Measurements from ENCODE around the gene EPHB2.

The EPHB2 gene

DNA sequence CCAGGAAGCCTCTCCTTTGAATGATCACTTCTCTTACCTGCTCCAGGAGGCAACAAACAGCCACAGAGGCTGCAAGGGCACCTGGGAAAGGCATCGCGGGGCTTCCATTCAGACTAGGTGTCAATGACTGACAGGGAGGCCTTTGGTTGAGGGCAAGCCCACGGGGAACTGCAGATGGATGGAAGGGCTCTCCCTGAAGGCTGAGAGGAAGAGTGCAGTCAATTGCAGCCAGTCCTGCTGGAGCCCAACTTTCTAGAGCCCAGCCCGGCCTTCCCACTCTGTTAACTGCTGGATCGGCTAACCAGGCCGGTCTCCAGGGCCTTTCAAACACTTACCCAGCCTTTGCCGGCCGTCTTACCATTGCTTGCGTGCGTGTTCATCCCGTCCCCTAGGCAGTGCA lies 172.8 kb downstream of the EPHB2 start:
- Mint-ChIP-seq H3K9me3 (no peaks in the 10 kb centered on the region), H3K27me3 (peaks cover 5% of the 10 kb centered on the region), H3K27ac (no peak overlapping the region), H3K4me1 (peaks cover 9% of the 10 kb centered on the region), H3K36me3 (ENCODE audit: low read depth) (no peaks in the 10 kb centered on the region), H3K4me3 (no peak overlapping the region)
- DNase-seq (no peak), ATAC-seq (no peak)

DNA sequence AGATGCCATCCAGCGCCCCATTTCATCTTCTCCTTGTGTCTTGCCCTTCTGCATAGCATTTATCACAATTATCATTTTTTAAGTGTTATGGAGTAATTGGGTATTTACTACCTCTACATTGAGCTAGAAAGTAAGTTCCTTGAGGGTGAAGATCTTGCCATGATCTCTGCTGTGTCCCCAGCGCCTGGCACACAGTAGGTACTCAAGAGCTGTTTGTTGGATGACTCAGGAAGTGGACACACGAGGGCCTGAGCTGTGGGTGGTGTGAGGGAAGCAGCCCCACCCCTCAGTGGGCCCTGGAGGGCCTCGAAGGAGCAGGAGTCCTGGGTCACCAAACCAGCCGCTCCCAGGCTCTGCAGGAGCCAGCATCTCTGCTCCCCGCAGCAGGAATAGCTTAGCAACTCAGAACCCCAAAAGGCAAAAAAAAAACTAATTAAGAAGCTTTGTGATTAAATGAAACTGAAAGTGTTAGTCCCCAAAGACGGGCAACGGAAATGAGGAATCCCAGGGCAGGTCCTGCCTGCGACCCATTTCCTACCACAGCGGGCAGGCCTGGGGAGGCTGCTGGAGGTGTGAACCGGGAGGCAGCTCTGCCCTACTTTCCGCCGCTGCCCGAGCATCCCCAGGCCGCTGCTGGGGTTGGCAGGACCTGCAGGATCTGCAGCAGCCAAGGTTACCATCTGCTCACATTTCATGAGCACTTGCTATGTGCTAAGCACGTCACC lies 174.3 kb downstream of the EPHB2 start:
- H3K36me3 Mint-ChIP-seq (ENCODE audit: low read depth) = no peaks in the 10 kb centered on the region
- H3K4me3 Mint-ChIP-seq = no peak overlapping the region
- H3K27ac Mint-ChIP-seq = no peak overlapping the region
- H3K4me1 Mint-ChIP-seq = peaks cover 9% of the 10 kb centered on the region
- peaks cover 16% of the 10 kb centered on the region for H3K27me3 Mint-ChIP-seq
- DNase-seq (peak; percentile 16), ATAC-seq (peak; percentile 47)
- no peaks in the 10 kb centered on the region for H3K9me3 Mint-ChIP-seq

DNA sequence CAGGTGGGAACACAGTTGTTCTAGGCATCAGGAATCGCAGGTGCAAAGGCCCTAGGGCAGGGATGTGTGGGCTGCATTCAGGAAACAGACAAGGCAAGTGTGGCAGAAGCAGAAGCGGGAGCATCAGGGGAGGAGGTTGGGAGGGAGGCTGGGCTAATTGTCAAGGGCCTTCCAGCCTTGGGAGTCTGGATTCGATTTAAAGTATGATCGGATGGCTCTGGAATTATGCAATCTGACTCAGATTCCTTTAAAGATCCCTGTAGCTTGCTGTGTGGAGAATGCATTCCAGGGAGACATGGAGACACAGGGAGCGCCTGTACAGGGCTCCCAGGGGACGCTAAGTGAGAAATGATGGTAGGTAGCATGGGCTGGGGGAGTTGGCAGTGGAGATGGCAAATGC lies 175.6 kb downstream of the EPHB2 start:
- Mint-ChIP-seq H3K4me3 (no peak overlapping the region), H3K4me1 (peaks cover 9% of the 10 kb centered on the region), H3K27me3 (peaks cover 17% of the 10 kb centered on the region), H3K27ac (no peak overlapping the region), H3K9me3 (no peaks in the 10 kb centered on the region), H3K36me3 (ENCODE audit: low read depth) (no peaks in the 10 kb centered on the region)
- DNase-seq (no peak), ATAC-seq (no peak)

DNA sequence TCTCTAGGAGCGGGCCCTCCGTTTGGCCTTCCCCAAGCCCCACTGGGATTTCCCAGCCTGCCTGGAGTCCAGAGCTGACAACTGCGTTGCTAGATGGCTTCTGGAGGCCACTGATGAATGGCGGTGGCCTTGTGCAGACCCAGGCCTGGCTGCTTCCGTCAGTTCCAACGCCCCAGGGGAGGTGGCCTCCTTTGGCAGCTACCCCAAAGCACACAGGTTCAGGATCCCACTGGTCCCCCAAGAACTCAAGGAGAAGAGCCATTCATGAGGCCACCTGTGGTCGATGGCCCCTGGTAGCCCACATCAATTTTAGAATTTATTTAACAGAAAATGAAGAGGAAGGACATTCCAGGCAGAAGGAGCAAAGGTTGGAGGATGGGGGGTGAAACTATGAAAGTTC lies 176.9 kb downstream of the EPHB2 start:
- no peak overlapping the region for H3K27ac Mint-ChIP-seq
- H3K4me1 Mint-ChIP-seq = peaks cover 9% of the 10 kb centered on the region

DNA sequence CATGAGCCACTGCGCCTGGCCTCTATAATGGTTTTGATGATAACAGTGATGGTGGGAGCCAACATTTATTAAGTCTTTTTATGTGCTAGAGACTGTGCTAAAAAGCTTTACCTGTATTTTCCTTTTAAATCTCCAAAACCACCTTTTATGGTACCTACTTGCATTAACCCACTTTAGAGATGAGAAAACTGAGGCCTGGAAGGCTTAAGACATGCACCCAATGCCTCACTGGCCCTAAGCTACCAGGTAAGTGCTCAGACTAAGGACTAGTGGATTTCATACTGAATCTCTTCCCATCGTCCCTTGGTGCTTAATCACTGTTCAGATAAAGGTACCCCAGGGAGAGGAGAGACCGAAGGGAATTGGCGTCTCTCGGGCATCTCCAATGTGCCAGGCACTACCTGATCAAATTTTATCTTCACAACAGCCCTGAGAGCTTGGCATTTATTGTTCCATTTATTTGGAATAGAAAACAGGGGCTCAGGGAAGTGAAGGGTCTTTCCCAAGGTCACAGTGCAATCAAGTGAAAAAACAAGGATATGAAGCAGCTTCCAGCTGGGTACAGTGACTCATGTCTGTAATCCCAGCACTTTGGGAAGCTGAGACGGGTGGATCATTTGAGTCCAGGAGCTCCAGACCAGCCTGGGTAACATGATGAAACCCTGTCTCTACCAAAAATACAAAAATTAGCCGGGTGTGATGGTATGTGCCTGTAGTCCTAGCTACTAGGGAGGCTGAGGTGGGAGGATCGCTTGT lies 177.9 kb downstream of the EPHB2 start:
- no peak overlapping the region for H3K4me3 Mint-ChIP-seq
- H3K27ac Mint-ChIP-seq = no peak overlapping the region
- peaks cover 22% of the 10 kb centered on the region for H3K27me3 Mint-ChIP-seq
- H3K4me1 Mint-ChIP-seq = peaks cover 9% of the 10 kb centered on the region
- H3K9me3 Mint-ChIP-seq = no peaks in the 10 kb centered on the region
- DNase-seq (no peak), ATAC-seq (no peak)
- no peaks in the 10 kb centered on the region for H3K36me3 Mint-ChIP-seq (ENCODE audit: low read depth)

More for the DNA sequence above, 176.9 kb downstream of the EPHB2 start:
- no peak for ATAC-seq
- no peaks in the 10 kb centered on the region for H3K36me3 Mint-ChIP-seq (ENCODE audit: low read depth)
- peaks cover 22% of the 10 kb centered on the region for H3K27me3 Mint-ChIP-seq
- no peaks in the 10 kb centered on the region for H3K9me3 Mint-ChIP-seq
- no peak overlapping the region for H3K4me3 Mint-ChIP-seq
- DNase-seq = no peak

DNA sequence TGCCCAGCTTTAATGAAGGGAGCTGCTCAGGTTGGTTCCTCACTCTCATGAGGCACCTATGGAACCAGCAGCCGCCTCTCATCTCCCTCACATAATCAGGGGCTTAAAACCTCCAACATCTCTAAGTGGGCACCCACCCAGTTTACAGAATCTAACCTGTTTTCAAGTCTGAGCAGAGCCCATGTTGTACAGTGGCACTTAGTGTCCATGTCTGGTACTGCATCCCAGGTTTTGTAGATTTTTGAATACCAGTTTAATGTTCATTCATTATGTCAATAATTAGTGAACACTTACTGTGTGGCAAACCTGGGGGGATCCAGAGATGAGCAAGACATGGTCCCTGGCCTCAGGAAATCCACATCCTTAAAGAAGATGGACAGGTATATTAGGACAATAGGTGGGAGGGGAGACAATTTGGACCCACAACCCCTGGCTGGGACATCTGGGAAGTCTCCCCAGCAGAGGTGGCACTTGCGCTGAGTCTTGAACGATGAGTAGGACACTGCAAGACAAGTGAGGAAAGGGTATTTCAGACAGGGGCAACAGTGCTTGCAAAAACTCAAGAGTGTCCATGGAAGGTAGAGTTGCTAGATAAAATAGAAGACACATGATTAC lies 178.7 kb downstream of the EPHB2 start:
- ATAC-seq (no peak), DNase-seq (no peak)
- Mint-ChIP-seq H3K27me3 (peaks cover 22% of the 10 kb centered on the region), H3K36me3 (ENCODE audit: low read depth) (no peaks in the 10 kb centered on the region), H3K27ac (no peak overlapping the region), H3K4me3 (no peak overlapping the region), H3K9me3 (no peaks in the 10 kb centered on the region), H3K4me1 (peaks cover 9% of the 10 kb centered on the region)

DNA sequence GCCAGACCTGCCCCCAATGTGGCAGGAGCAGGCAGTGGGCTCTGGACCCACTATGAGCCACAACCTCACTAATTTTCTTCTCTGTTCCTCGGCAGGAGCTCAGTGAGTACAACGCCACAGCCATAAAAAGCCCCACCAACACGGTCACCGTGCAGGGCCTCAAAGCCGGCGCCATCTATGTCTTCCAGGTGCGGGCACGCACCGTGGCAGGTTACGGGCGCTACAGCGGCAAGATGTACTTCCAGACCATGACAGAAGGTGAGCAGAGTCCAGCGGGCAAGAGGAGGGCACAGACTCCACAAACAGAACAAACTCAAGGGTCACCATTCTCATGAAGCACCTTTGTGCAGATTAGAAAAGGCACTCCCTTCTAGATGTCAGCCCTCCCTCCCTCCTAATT lies 182.2 kb downstream of the EPHB2 start:
- H3K36me3 Mint-ChIP-seq (ENCODE audit: low read depth) = no peaks in the 10 kb centered on the region
- ATAC-seq (no peak), DNase-seq (no peak)
- no peak overlapping the region for H3K27ac Mint-ChIP-seq
- peaks cover 20% of the 10 kb centered on the region for H3K27me3 Mint-ChIP-seq
- H3K4me1 Mint-ChIP-seq = no peaks in the 10 kb centered on the region
- H3K9me3 Mint-ChIP-seq = no peaks in the 10 kb centered on the region
- H3K4me3 Mint-ChIP-seq = no peak overlapping the region

DNA sequence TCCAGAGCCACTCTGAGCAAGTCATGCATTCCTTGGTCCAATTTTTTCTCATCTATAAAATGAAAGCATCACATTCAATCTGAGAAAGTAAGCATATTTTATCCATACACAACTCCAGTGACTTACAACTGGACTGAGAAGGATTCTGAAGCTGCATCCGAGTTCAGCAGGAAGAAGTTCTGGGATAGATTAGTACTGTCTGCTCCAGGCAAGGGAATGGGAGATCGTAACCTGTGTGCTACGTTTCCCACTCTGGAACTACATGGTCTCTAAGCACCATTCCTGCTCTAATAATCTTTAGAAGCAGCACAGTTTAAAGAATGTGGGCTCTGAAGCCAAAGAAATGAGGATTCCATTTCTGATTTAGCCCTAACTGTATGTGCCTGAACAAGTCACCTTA lies 182.7 kb downstream of the EPHB2 start:
- ATAC-seq (no peak), DNase-seq (no peak)
- H3K4me3 Mint-ChIP-seq = no peak overlapping the region
- no peaks in the 10 kb centered on the region for H3K4me1 Mint-ChIP-seq
- H3K27me3 Mint-ChIP-seq = peaks cover 25% of the 10 kb centered on the region
- H3K9me3 Mint-ChIP-seq = no peaks in the 10 kb centered on the region
- H3K36me3 Mint-ChIP-seq (ENCODE audit: low read depth) = no peaks in the 10 kb centered on the region
- no peak overlapping the region for H3K27ac Mint-ChIP-seq

DNA sequence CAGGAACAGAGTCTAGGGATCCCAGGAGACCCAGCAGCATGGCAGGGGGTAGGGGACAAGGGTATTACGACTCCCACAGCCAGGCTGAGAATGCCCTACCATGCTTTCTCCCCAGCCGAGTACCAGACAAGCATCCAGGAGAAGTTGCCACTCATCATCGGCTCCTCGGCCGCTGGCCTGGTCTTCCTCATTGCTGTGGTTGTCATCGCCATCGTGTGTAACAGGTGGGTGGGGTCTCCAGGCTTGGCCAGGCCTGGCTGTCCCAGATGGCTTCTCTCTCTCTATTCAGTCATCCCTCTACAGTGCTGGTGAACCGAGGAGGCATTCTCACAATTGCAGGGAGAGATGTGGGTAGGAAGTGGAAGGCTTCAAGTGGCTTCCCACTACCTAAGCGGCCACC lies 184.7 kb downstream of the EPHB2 start:
- no peak overlapping the region for H3K4me3 Mint-ChIP-seq
- DNase-seq = no peak
- ATAC-seq = no peak
- H3K4me1 Mint-ChIP-seq = no peaks in the 10 kb centered on the region
- H3K27ac Mint-ChIP-seq = no peak overlapping the region
- H3K27me3 Mint-ChIP-seq = peaks cover 17% of the 10 kb centered on the region
- H3K36me3 Mint-ChIP-seq (ENCODE audit: low read depth) = no peaks in the 10 kb centered on the region
- no peaks in the 10 kb centered on the region for H3K9me3 Mint-ChIP-seq

DNA sequence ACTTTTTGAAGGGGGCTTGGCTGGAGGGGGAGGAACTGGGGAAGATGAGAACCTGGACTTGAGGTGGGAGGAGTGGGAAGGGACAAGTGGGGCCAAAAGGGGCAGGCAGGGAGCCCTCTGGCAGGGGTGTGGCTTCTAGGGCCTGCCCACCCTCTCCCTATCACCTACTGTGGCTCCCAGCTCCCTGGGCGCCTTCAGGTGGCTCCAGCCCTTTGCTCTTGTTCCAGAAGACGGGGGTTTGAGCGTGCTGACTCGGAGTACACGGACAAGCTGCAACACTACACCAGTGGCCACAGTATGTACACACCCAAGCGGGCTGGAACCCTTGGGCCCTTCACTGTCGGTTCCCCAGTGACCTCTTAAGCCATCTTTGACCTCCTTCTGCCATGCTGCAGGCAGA lies 185.5 kb downstream of the EPHB2 start:
- H3K27ac Mint-ChIP-seq = no peak overlapping the region
- ATAC-seq = no peak
- no peaks in the 10 kb centered on the region for H3K4me1 Mint-ChIP-seq
- peaks cover 16% of the 10 kb centered on the region for H3K27me3 Mint-ChIP-seq
- H3K36me3 Mint-ChIP-seq (ENCODE audit: low read depth) = no peaks in the 10 kb centered on the region
- H3K9me3 Mint-ChIP-seq = no peaks in the 10 kb centered on the region
- no peak overlapping the region for H3K4me3 Mint-ChIP-seq
- no peak for DNase-seq

DNA sequence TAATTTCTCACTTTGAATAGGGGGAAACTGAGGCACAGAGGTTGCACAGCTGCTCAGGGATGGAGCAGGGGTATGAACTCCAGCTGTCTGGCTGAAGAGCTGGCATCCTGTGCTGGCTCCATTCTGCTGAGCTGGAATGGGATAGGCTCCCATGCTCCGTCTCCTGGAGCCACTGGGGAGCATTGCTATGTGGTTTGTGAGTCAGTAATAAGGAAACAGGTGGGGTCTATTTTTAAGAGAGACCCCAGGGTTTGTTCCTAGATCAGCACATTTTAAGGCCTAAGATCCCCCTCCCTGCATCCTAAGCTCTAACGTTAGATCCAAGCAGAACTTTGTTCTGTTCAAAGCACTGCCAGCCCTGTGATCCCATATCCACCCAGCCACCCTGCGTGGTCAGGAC lies 189.8 kb downstream of the EPHB2 start:
- no peaks in the 10 kb centered on the region for H3K4me1 Mint-ChIP-seq
- H3K9me3 Mint-ChIP-seq = no peaks in the 10 kb centered on the region
- no peak overlapping the region for H3K27ac Mint-ChIP-seq
- no peaks in the 10 kb centered on the region for H3K36me3 Mint-ChIP-seq (ENCODE audit: low read depth)
- ATAC-seq (no peak), DNase-seq (no peak)
- H3K4me3 Mint-ChIP-seq = no peak overlapping the region
- H3K27me3 Mint-ChIP-seq = peaks cover 10% of the 10 kb centered on the region

DNA sequence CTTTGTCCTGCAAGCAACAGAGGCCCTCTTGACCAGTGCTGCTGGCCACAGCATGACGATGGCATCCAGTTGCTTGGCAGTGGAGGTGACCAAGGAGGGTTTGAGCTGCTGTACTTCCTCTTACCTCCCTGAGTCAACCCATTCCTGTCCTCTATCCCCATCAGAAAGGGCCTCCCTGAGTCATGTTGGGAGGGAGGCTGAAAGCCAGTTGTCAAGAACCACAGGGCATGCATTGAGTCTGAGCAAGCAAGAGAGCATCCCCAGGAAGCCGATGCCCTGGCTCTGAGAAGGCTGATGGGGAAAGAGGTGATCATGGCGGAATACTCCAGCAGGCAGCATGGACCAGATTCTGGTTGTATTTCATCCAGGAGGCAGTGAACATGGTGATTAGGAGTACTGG lies 192.5 kb downstream of the EPHB2 start:
- no peaks in the 10 kb centered on the region for H3K36me3 Mint-ChIP-seq (ENCODE audit: low read depth)
- ATAC-seq = no peak
- no peaks in the 10 kb centered on the region for H3K9me3 Mint-ChIP-seq
- H3K27me3 Mint-ChIP-seq = peaks cover 5% of the 10 kb centered on the region
- no peak overlapping the region for H3K4me3 Mint-ChIP-seq
- no peaks in the 10 kb centered on the region for H3K4me1 Mint-ChIP-seq
- H3K27ac Mint-ChIP-seq = no peak overlapping the region
- no peak for DNase-seq

DNA sequence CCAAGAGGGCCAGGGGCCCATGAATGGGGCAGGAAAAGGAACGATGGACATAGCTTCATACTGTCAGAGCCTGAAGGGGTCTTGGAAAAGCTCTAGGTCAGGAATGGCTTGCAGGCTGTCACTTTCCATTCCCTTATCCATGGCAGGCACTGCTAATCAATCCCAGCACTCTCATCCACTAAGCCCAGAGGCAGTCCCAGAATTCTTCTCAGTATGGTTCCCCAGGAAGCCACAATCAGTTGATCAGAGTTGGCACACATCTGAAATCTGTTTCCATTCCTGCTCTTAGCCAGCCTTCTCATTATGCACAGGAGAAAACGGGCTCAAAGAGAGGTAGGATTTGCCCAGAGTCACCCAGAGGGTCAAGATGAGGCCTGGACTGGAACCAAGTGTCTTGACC lies 196.3 kb downstream of the EPHB2 start:
- no peaks in the 10 kb centered on the region for H3K27me3 Mint-ChIP-seq
- H3K9me3 Mint-ChIP-seq = no peaks in the 10 kb centered on the region
- H3K4me1 Mint-ChIP-seq = no peaks in the 10 kb centered on the region
- no peaks in the 10 kb centered on the region for H3K36me3 Mint-ChIP-seq (ENCODE audit: low read depth)
- ATAC-seq = no peak
- no peak for DNase-seq
- no peak overlapping the region for H3K4me3 Mint-ChIP-seq
- no peak overlapping the region for H3K27ac Mint-ChIP-seq

DNA sequence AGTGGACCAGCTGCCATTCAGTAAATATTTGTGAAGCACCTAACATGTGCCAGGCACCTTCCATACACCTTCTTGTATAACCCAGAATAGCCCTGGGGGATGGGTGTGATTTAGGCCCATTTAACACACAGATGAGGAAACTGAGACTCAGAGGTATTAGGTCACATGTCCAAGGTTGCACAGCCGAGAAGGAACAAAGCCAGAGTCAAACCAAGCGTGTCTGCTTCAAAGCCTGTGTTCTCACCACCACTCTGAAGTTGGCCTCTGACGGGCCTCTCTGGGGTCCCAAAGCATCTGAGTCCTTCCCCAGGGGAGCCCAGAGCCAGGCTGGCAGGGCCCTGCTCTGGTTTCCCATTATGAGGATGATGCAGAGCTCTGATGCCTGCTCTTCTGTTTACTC lies 196.9 kb downstream of the EPHB2 start:
- no peaks in the 10 kb centered on the region for H3K9me3 Mint-ChIP-seq
- no peak overlapping the region for H3K27ac Mint-ChIP-seq
- H3K4me1 Mint-ChIP-seq = no peaks in the 10 kb centered on the region
- no peak for DNase-seq
- no peaks in the 10 kb centered on the region for H3K36me3 Mint-ChIP-seq (ENCODE audit: low read depth)
- H3K4me3 Mint-ChIP-seq = no peak overlapping the region
- ATAC-seq = no peak
- H3K27me3 Mint-ChIP-seq = no peaks in the 10 kb centered on the region

DNA sequence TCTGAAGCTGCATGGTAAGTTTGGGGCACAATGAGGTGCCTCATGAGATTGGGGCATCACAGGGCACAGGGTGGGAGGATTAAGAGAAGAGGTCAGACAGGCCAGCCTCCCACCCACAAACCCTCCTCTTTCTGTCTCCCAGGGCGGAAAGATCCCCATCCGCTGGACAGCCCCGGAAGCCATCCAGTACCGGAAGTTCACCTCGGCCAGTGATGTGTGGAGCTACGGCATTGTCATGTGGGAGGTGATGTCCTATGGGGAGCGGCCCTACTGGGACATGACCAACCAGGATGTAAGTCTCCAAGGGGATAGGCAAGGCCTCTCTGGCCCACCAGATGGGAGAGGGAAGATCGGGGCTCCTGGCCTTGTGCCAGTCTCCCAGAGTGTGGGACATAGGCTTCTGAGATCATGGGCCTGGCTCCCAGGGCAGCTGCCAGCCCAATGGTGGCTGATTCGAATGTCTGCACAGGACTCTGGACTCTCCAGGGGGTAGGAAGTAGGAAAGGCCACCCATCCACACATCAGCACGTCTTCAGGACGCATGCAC lies 198.3 kb downstream of the EPHB2 start:
- Mint-ChIP-seq H3K9me3 (no peaks in the 10 kb centered on the region), H3K4me1 (no peaks in the 10 kb centered on the region), H3K36me3 (ENCODE audit: low read depth) (no peaks in the 10 kb centered on the region), H3K27ac (no peak overlapping the region), H3K4me3 (no peak overlapping the region), H3K27me3 (no peaks in the 10 kb centered on the region)
- DNase-seq (no peak), ATAC-seq (no peak)

Data from activated naive CD8-positive, alpha-beta T cell treated with anti-CD3 and anti-CD28 coated beads, Interleukin-2, amount 50 U/mL, for 24 hours (primary cell).